Sigmoid colon (tissue), 7 donors: ENCODE data around the gene APRT. TPM values are rescaled to one million over a fixed set of nuclear protein-coding genes. Genes with fewer than 3 reads are reported as not detected.

Source experiments
- DNase-seq: peaks from one replicate; pipeline ENCODE4 v3.0.0-alpha.2; 2019
- H3K27ac ChIP-seq, 4 donors: fragments of 200-600 bp; sonication (generic); one replicate each; pipeline ENCODE4 v1.5.1; 2016 to 2019; ENCODE audit warnings: mild to moderate bottlenecking in 1 of 4
- H3K27me3 ChIP-seq, 3 donors: fragments of 200-600 bp; sonication (generic); one replicate each; pipeline ENCODE4 v1.5.1; 2019; ENCODE audit warnings: mild to moderate bottlenecking in 1 of 3
- H3K36me3 ChIP-seq, 4 donors: fragments of 200-600 bp; sonication (generic); one replicate each; pipeline ENCODE4 v1.5.1; 2016 to 2019
- H3K4me1 ChIP-seq, 4 donors: fragments of 200-600 bp; sonication (generic); one replicate each; pipeline ENCODE4 v1.5.1; 2017 to 2019
- H3K4me3 ChIP-seq, 4 donors: fragments of 200-600 bp; sonication (generic); one replicate each; pipeline ENCODE4 v1.5.1; 2017 to 2019; ENCODE audit warnings: mild to moderate bottlenecking in 2 of 4, moderate library complexity in 1 of 4
- H3K9me3 ChIP-seq, 4 donors: fragments of 200-600 bp in 3 of 4; sonication (generic) in 3 of 4; one replicate each; pipeline versions ENCODE4 v1.5.1 to v1.6.1; 2013 to 2019
- CTCF ChIP-seq, 4 experiments: fragments of 450-650 bp in 3 of 4; fragments of 200-600 bp in 1 of 4; IDR thresholded peaks; one replicate each; pipeline ENCODE4 v1.5.1; 2016 to 2019; ENCODE audit warnings: antibody characterized with exemption in 4 of 4, mild to moderate bottlenecking in 3 of 4, moderate library complexity in 2 of 4
- EP300 ChIP-seq, 4 donors: sonication (generic); formaldehyde crosslinking; IDR thresholded peaks; one replicate each; pipeline ENCODE4 v1.6.1; 2017; ENCODE audit warnings: antibody characterized with exemption in 4 of 4
- POLR2A ChIP-seq, 2 donors: fragments of 450-650 bp; IDR thresholded peaks; one replicate each; pipeline ENCODE4 v1.6.1; 2016; ENCODE audit warnings: antibody characterized with exemption in 2 of 2, mild to moderate bottlenecking in 2 of 2, moderate library complexity in 2 of 2
- POLR2AphosphoS5 ChIP-seq, 4 donors: sonication (generic); formaldehyde crosslinking; IDR thresholded peaks; one replicate each; pipeline ENCODE4 v1.6.1; 2017; ENCODE audit warnings: antibody characterized with exemption in 4 of 4
- WGBS, 2 donors: extraction: QIAGEN DNeasy Blood & Tissue Kit; methylation state at CpG; one replicate each; pipeline ENCODE4 v1.1.7; 2013; 5-methylcytosine and 5-hydroxymethylcytosine counted together
- intact Hi-C: fragments of 100-400 bp; cut with DNase I; formaldehyde crosslinking; loops from one replicate; pipeline ENCODE4 v1.15.1; 2023
- polyA plus RNA-seq, 3 donors: library from polyadenylated mRNA; stranded (reverse); fragments of 200-250 nt; gene quantifications; one replicate each; pipeline ENCODE4 v1.2.3, GENCODE V29; 2013
- total RNA-seq, 4 donors: library from RNA; depleted of rRNA; stranded (reverse); fragments of >200 nt; gene quantifications; one replicate each; pipeline ENCODE4 v1.1.0, GENCODE V29; 2016
- donor health status: healthy with polysubstance abuse.
- donor health status: Bipolar disorder and iron deficiency.
- donor health status: healthy.

APRT gene
- total and polyA plus RNA-seq, 7 donors, result 56.6 to 329 (median 78.3) TPM

GRCh38 chr16:88841521-88842307, 30.0 kb upstream of the APRT start:
- no peaks in the 10 kb centered on the region for H3K4me1 ChIP-seq
- no peak for TF ChIP-seq EP300 (IDR thresholded peaks at IDR 0.05)
- TF ChIP-seq POLR2AphosphoS5 (IDR thresholded peaks at IDR 0.05), result no peak
- TF ChIP-seq CTCF (IDR thresholded peaks at IDR 0.05), result no peak
- no peak for TF ChIP-seq POLR2A (IDR thresholded peaks at IDR 0.05)
- H3K36me3 ChIP-seq, result peaks cover 0 to 45% (median 18%) of the 10 kb centered on the region in 4 donors
- 85 to 88% methylated on average over 40 of the region's 40 CpGs for WGBS, 2 donors
- intact Hi-C loops, result no loop called here
- H3K27me3 ChIP-seq, result no peaks in the 10 kb centered on the region
- H3K9me3 ChIP-seq, result no peaks in the 10 kb centered on the region
- DNase-seq, result no peak
- no peak overlapping the region for H3K4me3 ChIP-seq
- H3K27ac ChIP-seq, result no peak overlapping the region

GRCh38 chr16:88840600-88841215, 29.0 kb upstream of the APRT start:
- H3K27me3 ChIP-seq, result no peaks in the 10 kb centered on the region
- intact Hi-C loops, result no loop called here
- H3K9me3 ChIP-seq, result no peaks in the 10 kb centered on the region
- 94 to 95% methylated on average over 30 of the region's 30 CpGs for WGBS, 2 donors
- TF ChIP-seq CTCF (IDR thresholded peaks at IDR 0.05), result no peak
- no peak for TF ChIP-seq POLR2A (IDR thresholded peaks at IDR 0.05)
- no peak for TF ChIP-seq EP300 (IDR thresholded peaks at IDR 0.05)
- TF ChIP-seq POLR2AphosphoS5 (IDR thresholded peaks at IDR 0.05), result no peak
- H3K4me3 ChIP-seq, result no peak overlapping the region
- DNase-seq, result no peak
- no peak overlapping the region for H3K27ac ChIP-seq
- no peaks in the 10 kb centered on the region for H3K4me1 ChIP-seq
- peaks cover 0 to 45% (median 19%) of the 10 kb centered on the region in 4 donors for H3K36me3 ChIP-seq

- H3K36me3 ChIP-seq, result peaks cover 0 to 52% (median 21%) of the 10 kb centered on the region in 4 donors
Observed at GRCh38 chr16:88839745-88840599, 28.2 kb upstream of the APRT start.

More at GRCh38 chr16:88839745-88840599, 28.2 kb upstream of the APRT start:
- WGBS, 2 donors, result 95% methylated on average over 24 of the region's 24 CpGs
- no peak for DNase-seq
- Histone ChIP-seq H3K27me3 (no peaks in the 10 kb centered on the region), H3K27ac (no peak overlapping the region), H3K9me3 (no peaks in the 10 kb centered on the region), H3K4me1 (no peaks in the 10 kb centered on the region), H3K4me3 (no peak overlapping the region)
- TF ChIP-seq POLR2A (IDR thresholded peaks at IDR 0.05), result no peak
- no peak for TF ChIP-seq CTCF (IDR thresholded peaks at IDR 0.05)
- no peak for TF ChIP-seq POLR2AphosphoS5 (IDR thresholded peaks at IDR 0.05)
- TF ChIP-seq EP300 (IDR thresholded peaks at IDR 0.05), result no peak
- intact Hi-C loops, result no loop called here
